HG02610 (cell line): ENCODE data around the gene CCL27.
"Not testable (repeated sequence)": the region's sequence is repeated elsewhere in the genome, so short reads cannot be mapped to it uniquely, and the experiment has no call there.

ENCODE experiments used
- ATAC-seq: cut with Tn5 transposase; IDR thresholded peaks from one replicate; pipeline ENCODE4 v1.9.1; 2021; ENCODE audit warnings: mild to moderate bottlenecking, moderate library complexity; ENCODE audit not compliant: unreplicated experiment

CCL27 gene

DNA sequence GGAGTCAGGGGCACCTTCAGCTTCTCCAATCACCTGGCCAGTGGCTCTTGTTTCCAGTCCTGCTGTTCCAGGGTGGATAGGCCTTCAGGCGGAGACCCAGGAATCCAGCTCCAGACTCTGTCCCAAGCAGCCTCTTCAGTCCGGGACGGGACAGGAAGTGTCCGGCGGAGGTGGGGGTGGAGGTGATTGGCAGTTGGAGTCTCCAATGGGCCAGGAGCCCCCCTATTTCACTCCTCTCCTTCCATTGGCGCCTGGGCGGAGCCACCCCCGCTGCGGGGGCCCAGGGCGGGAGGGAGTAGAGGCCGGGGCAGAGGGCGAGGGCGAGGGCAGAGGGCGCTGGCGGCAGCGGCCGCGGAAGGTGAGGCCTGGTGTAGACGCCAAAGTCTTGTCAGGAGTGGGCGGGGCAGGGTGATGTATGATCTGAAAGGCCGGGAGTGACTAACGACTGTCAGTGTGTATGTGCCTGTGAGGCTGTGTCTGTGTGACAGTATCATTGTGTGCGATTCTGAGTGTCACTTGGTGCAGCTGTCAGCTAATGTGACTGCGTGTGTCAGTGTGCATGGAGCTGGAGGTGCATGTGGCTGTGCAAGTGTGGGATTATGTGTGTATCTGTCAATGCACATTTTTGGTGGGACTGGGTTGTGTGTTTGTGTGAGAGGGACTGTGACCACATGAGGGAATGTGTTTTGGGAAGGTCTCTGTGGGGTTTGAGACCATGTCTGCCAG, 10.4 kb downstream of the CCL27 start, which contains the start of gene IL11RA:
Gene IL11RA (plus strand): TSS at position 310 of the 726 bp plus-strand sequence. CDS start 3,033 bp downstream, outside the sequence.
- ATAC-seq: no peak

DNA sequence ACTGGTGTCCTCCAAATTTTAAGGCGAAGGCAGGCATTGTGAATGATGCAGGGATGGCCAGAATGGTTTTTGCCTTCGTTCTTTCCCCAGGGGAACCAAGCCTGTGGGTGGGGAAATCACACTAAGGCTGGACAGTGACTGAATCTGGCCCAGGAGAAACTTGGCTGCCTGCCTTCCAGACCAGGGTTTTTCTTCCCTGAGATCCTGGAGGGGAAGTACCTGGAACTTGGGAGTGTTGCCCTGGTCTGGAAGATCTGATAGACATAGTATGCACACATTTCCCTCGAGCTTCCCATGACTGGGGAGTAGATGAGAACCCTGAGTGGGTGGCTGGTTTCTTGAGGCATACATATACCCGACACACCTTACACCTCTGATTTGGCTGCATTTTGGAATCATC, 11.1 kb downstream of the CCL27 start:
- no peak for ATAC-seq

DNA sequence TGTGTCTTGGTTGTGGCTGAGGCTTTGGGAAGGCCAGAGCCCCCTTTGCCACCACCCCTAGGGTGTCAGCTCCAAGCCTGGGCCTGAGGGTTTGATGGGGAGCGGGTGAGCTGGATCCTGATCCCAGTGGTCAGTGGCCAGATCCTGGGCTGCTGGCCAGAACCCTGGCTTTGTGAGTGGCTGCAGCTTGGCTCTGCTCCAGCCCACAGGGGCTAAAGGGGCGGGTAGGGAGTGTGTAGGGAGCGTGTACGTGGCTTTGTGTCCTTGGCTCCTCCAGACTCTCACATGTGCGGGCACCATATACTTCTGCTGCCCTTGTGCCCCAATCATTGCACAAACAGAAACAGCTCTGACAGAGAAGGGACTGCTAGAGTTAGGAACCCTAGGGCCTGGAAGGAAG, 11.6 kb downstream of the CCL27 start:
- no peak for ATAC-seq

DNA sequence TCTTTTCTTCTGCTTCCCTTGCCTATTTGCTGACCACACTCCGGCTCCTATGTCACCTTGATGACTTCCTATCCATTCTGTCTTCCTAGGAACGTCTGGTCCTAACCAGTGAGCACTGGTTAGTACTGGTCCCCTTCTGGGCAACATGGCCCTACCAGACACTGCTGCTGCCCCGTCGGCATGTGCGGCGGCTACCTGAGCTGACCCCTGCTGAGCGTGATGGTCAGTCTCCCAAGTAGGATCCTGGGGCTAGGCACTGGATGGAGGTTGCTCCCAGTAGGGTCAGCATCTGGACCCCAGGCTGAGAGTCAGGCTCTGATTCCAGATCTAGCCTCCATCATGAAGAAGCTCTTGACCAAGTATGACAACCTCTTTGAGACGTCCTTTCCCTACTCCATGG, 13.8 kb downstream of the CCL27 start:
- ATAC-seq: no peak

DNA sequence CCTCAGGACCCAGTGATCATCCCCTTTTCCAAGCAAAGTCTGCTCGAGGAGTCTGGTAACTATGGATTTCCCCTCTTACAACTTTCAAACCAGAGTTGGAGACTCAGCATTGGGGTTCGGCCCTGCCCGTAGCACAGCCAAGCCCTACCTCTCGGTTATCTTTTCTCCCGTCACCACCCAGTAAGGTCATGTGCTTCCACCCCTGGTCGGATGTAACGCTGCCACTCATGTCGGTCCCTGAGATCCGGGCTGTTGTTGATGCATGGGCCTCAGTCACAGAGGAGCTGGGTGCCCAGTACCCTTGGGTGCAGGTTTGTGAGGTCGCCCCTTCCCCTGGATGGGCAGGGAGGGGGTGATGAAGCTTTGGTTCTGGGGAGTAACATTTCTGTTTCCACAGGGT, 14.8 kb downstream of the CCL27 start:
- no peak for ATAC-seq

DNA sequence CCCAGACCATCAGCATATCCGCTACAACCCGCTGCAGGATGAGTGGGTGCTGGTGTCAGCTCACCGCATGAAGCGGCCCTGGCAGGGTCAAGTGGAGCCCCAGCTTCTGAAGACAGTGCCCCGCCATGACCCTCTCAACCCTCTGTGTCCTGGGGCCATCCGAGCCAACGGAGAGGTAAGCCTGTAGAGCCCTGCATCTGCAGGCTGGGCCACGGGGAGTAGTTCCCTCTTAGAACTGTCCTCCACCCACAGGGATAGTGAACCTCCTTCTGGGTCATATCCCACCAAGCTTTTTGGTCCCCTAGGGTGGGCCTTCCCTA, 15.4 kb downstream of the CCL27 start:
- no peak for ATAC-seq

DNA sequence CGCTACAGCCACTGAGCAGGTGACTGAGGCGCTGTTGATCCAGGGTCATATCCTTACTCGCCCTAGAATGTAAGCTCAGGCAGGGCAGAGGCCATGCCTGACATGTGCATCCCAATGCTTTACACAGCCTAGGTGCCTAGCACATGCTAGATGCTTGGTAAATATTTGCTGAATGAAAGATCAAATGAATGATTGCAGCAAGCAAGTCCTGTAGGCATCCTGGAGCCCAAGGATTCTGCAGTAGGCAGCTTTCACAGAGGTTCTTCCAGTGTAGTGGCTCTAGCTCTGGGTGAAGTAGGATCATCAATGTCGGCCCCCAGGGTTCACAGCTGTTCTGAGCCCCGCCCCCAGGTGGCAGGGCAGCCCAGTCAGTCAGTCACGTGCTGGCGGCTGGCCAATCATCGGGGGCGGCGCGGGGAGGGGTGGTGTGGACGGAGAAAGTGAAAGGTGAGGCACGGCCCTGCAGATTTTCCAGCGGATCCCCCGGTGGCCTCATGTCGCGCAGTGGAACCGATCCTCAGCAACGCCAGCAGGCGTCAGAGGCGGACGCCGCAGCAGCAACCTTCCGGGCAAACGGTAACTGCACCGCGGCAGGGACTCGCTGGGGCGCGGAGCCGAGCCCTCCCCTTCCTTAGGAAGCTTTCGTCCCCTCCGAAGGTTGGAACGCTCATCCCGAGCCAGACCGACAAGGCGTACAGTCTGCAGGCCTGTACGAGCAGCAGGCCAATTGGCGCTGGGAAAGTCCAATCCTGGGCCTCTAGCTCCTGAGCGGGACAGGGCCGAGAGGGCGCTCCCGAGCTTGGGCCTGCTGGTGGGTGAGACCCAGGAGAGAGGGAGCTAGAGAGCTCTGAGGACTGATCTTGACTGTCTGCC, 16.0 kb downstream of the CCL27 start, which contains the start of gene GALT:
Gene GALT (plus strand): TSS at position 465 of the 873 bp plus-strand sequence. CDS start 30 bp downstream, at position 495.
- peak; percentile 93 for ATAC-seq

DNA sequence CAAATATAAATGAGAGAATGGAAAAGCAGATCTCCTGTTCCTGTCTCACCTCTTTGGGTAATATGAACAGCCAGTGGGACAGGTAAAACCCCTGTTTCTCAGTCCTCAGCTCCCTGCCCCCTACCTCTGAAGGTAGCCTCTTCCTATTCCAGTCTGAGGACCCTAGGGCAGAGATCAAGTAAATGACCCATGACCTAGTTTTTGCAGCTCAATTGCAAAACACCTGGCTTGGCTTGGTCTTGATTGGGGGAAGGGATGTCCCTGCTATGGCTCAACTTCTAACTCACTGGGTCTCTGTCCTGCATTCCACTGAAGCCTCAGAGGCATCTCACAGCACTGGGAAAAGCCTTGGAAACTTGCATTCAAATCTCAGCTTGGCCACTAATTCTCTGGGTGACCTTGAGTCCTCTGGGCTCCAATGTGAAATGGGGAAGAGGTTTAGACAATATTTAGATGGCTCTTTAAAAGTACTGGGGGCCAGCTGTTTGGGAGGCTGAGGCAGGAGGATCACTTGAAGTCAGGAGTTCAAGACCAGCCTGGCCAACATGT, 17.6 kb downstream of the CCL27 start:
- ATAC-seq: no peak

DNA sequence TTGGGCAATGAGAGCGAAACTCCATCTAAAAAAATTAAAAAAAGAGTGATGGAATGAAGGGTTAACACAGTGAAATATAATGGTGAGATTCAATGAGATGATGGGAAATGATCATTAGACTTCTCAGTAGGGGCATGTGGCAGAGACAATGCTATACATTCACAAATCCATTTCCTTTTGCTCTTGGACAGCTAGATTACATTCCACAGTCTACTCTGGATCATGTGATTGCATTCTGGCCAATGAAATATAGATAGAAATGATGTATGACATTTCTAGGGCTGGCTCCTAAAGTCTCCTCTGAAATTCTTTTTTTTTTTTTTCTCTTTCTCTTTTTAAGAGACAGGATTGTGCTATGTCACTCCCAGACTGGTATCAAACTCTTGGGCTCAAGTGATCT, 19.8 kb downstream of the CCL27 start:
- no peak for ATAC-seq

DNA sequence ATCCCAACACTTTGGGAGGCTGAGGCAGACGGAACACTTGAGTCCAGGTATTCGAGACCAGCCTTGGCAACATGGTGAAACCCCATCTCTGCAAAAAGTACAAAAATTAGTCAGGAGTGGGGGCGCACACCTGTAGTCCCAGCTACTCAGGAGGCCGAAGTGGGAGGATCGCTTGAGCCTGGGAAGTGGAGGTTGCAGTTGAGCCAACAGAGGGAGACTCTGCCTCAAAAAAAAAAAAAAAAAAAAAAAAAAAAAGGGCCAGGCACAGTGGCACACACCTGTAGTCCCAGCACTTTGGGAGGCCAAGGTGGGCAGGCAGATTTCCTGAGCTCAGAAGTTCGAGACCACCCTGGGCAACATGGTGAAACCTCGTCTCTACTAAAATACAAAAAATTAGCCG, 23.1 kb downstream of the CCL27 start:
- not testable (repeated sequence) for ATAC-seq

DNA sequence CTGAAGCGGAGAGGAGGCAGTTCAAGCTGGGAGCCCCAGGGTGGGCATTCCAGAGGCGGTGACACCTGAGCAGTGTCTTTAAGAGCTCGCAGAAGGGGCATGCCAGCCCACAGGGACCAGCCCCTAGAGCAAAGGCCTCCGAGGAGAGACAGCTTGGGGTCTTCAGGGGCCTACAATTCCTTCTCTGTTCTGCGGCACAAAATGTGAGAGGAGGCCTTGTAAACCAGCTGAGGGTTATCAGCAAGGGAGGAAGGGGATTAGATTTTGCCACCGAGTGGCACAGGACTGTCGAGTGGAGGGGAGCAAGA, 24.4 kb downstream of the CCL27 start:
- ATAC-seq: no peak

DNA sequence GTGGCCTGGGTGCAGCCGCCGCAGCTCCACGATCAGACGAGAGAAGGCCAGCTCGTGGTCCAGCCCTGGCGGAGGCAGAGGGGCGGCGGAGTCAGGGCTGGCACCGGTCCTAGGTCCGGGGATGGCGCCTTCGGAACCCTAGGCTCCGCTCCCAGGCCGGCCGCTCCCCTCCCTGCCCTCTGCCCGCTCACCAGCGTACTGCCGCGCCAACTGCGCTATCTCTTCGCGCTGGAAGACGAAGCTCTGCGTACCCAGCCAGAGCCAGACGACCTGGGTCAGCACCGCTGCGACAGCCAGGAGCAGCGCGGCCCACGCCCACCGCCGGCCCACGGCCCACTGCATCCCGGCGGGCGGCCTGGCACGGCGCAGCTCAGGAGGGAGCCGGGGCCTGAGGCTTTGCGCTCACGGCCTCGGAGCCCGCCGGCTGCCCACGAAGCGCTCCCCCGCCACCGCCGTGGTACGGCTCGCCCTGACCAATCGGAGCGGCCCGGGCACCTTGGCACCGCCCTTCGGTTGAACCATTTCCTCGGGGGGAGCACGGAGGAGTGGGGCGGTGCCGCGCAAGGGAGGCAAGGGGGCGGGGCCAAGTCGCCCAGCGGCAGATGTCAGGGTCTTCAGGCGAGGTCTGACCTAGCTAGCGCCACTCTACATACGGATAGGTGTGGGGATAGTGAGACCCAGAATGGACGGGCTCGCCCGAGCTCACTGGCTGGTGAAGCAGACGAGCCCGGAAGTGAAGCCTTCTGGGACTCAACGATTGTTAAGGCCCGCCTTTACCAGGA, 24.9 kb downstream of the CCL27 start, which contains the start of gene SIGMAR1:
Gene SIGMAR1 (minus strand): TSS at position 432 of the 782 bp plus-strand sequence. CDS start 90 bp downstream, at position 342.
- ATAC-seq: peak; percentile 86

DNA sequence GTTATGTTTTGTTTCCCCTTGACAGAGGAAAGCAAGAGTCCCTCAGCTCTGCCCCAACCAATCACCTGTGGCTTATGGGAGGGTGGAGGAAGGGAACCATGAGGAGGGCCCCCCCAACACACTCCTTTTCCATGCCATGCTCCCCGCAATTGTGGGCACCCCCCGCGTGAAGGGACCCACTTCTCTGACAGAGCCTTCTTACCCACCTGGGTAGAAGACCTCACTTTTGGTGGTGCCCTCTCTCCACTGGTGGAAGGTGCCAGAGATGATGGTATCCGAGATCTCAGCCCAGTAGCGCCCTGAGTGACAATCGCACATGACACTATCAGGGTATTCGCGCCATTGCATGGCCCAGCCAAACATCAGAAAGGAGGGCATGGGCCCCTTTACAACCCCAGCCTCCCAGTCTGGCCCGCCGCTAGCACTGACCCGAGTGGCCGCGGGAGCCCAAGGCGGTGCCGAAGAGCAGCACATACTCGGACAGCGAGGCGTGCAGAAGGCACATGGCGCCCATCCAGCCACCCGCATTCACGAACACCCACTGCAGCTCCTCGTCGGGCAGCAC, 25.6 kb downstream of the CCL27 start:
- ATAC-seq: no peak

DNA sequence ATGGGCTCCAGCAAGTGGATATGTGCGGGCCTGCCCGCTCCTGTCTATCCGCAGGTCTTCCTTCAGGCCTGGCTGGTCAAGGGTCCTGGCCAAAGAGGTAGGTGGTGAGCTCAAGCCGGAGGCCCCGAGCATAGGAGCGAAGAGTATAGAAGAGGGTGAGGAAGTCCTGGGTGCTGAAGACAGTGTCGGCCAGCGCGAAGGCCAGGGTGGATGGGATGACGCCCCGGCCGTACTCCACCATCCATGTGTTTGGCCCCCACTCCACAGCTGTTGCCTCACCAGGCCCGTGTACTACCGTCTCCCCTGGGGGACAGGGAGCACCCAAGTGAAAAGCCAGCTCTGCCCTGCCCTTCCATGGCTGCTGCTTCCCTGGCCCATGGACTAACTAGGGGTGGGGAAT, 26.9 kb downstream of the CCL27 start:
- ATAC-seq: no peak

DNA sequence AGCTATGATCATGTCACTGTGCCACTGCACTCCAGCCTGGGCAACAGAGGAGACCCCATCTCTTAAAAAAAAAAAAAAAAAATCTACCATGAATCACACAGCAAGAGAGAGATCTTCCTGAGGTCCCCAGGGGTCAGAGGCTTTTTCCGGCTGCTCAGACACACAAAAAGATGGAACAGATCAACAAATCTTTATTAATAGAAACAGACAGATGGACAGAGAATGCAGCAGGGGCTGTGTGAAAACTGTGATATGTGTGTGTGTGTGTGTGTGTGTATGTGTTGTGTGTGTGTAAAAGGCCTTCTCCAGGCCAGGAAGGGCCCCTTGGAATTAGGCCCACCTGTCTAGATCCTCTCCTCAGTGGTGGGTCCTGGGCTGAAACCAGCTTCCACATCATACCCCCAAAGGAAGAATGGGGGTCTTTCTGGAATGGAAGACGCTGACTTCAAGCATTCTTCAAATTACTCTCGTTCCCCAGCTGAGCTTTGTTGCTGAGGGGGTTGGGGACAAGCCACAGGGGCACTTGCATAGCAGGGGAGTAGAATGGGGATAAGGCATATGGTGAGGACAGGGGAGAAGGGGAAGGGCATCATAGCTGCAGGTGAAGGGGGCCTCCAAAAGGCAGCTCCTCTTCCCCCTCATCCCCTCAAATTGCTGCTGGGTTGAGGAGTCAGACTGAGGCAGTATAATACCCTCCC, 27.8 kb downstream of the CCL27 start:
- no peak for ATAC-seq

DNA sequence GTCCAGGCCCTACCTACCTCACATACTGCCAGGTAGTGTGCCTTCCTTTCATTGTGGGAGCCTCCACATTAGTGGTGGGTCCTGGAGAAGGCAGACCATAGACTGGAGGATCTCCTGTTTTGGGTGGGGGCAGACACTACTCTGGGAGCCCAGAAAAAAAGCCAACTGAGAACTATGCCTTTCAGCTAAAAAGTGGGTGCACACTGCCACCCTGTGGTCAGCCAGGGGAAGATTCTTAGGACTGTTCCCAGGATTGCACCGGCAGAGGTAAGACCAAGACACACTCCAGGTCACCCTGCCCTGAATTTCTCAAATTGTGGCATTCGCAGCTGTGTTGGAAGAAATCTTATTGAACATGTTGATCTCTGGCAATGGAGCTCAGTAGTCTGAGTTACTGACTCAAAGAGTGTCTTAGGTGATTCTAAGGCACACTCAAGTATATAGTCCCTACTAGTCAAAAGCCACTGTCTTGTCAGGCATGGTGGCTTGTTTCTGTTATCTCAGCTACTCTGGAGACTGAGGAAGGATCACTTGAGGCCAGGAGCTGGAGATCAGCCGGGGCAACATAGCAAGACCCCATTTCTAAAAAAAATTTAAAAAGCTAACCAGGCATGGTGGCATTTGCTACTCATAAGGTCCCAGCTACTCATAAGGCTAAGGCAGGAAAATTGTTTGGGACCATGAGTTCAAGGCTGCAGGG, 28.5 kb downstream of the CCL27 start:
- ATAC-seq: no peak

DNA sequence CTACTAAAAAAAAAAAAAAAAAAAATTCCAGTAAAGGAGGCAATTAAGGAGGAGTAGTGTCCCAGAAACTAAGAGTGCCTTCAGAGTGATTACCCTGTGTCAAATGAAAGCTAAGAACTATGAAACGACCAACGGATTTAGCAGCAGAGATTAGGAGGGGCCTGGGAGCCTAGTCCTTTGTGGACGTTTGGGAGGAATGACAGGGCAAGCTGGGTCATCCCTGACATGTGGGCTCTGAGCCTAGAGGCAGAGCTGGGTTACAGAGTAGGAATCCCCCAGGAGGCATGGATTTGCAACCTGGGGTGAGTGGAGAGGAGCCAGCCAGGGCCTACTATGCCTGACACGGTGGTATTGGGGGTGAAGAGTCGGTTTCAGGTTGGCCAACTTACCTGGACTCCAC, 29.3 kb downstream of the CCL27 start:
- no peak for ATAC-seq

DNA sequence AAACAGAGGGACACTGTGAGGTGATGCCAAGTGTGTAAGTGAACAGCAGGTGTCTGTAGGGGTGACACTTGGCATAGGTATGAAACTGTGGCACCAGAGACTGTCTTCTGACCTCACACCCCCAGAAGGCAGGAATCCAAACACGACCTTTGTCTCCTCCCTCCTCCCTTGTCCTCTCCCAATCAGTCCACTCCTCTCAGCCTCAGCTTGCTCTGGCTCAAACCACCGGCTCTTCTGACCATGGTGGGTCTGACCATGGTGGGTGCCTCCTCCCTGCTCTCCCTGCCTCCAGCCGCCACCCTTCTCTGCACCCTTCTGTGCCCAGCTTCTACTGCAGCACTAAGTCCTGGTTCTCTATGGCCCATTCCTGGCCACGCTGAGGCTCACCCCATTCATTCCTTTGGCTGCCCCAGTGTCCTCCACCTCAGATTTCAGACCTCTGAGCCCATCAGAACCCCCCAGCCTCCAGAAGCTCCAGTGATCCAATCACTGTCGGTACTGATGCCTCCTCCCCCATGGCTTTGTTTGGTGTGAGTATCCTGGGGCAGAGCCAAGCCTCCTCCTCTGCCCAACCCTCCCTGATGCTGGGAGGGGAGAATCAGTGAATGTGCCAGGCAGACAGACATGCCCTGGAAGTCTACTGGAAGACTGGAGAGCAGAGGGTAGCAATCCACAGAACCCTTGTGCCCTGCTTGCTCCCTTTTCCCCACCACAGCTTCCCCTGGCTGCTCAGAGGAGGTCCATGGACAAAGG, 31.9 kb downstream of the CCL27 start:
- ATAC-seq: no peak

DNA sequence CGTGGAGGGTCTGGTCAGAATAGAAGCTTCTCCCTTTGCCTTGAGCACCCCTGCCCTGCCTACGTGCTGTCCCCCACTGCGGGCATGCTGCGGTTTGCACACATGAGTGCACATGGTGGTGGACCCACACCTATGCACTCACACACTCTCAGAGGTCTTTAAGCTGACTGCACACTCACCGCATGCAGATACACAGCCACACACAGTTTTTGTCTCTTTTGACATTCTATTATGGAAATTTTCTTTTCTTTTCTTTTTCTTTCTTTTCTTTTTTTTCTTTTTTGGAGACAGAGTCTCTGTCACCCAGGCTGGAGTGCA, 33.0 kb downstream of the CCL27 start:
- no peak for ATAC-seq
